SHP77 (cell line): Measurements from ENCODE around the gene MTMR12.
"Not testable (repeated sequence)": the region's sequence is repeated elsewhere in the genome, so short reads cannot be mapped to it uniquely, and the experiment has no call there.

Experiments used
- DNase-seq, 2 experiments: peaks; one replicate each; lab custom pipeline; 2025; lab: John Stamatoyannopoulos, UW

The MTMR12 gene

DNA sequence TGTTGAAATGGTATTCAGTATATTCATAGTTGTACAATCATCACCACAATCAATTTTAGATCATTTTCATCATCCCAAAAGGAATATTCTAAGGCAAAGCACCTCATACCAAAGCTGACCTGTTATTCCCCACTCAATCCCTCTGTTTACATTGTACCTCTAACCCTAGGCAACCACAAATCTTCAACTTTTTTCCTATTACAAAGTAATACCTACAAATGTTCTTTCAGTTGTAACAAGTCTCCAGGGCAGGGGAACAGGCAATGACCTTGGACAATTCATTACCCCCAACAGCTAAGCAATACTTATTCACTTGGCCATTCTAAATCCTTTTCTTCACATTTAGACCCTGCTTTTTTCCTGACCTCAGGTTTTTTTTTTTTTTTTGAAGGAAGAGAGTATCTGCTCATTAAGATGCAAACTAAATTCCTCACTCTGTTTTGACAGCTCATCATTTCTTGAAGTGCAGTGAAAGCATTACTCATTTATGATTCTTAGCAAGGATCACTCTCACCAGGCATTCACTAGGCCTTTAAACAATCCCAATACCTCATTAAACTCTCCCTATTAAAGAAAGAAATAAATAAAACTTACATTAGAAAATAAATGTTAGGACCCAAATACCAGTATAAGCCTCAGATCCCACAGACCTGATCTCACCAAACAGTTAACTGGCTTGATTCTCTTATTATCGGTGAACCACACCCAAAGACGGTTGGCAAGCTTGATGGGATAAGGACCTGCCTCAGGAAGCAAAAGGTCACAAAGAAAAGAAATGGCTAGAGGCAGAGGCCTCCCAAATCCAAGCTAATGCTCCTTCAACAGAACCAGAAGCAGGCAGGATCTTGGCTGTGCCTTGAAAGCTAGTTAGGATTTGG, 15.3 kb downstream of the MTMR12 start:
- no peak for DNase-seq

DNA sequence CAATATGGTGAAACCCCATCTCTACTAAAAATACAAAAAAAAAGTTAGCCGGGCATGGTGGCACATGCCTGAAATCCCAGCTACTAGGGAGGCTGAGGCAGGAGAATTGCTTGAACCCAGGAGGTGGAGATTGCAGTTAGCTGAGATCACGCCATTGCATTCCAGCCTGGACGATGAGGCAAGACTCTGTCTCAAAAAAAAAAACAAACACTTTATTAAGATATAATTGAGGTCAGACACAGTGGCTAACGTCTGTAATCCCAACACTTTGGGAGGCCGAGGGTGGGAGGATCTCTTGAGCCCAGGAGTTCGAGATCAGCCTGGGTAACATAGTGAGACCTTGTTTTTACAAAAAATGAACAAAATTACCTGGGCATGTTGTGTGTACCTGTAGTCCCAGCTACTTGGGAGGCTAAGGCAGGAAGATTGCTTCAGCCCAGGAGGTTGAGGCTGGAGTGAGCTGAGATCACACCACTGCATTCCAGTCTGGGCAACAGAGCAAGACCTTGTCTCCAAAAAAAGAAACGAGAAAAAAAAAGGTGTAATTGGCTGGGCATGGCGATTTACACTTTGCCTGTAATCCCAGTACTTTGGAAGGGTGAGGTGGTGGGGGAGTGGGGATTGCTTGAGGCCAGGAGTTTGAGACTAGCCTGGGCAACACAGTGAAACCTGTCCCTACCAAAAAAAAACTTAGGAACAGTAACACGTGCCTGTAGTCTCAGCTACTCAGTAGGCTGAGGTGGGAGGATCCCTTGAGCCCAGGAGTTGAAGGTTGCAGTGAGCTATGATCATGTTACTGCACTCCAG, 16.6 kb downstream of the MTMR12 start:
- not testable (repeated sequence) for DNase-seq

DNA sequence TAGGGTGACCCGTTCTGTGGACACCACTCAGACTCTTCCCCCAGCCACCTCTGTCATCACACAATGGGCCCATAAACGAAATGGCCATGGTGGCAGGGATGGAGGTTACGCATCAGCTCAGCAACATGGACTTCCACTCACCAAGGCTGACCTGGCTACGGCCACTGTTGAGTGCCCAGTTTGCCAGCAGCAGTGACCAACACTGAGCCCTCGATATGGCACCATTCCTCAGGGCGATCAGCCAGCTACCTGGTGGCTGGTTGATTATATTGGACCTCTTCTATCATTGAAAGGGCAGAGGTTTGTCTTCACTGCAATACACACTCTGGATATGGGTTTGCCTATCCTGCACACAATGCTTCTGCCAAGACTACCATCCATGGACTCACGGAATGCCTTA, 21.1 kb downstream of the MTMR12 start:
- DNase-seq = no peak

DNA sequence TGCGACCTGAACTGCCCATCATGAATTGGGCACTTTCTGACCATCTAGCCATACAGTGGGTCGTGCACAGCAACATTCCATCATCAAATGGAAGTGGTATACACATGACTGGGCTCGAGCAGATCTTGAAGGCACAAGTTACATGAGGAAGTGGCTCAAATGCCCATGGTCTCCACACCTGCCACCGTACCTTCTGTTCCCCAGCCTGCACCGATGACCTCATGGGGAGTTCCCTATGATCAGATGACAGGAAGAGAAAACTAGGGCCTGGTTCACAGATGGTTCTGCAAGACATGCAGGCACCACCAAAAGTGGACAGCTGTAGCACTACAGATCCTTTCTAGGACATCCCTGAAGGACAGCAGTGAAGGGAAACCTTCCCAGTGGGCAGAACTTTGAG, 21.8 kb downstream of the MTMR12 start:
- no peak for DNase-seq

DNA sequence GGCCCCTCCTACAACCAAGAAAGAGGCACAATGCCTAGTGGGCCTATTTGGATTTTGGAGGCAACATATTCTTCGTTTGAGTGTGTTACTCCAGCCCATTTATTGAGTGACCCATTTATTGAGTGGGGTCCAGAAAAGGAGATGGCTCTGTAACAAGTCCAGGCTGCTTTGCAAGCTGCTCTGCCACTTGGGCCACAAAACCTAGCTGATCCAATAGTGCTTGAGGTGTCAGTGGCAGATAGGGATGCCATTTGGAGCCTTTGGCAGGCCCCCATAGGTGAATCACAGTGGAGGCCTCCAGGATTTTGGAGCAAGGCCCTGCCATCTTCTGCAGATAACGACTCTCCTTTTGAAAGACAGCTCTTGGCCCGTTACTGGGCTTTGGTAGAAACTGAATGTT, 22.2 kb downstream of the MTMR12 start:
- not testable (repeated sequence) for DNase-seq

DNA sequence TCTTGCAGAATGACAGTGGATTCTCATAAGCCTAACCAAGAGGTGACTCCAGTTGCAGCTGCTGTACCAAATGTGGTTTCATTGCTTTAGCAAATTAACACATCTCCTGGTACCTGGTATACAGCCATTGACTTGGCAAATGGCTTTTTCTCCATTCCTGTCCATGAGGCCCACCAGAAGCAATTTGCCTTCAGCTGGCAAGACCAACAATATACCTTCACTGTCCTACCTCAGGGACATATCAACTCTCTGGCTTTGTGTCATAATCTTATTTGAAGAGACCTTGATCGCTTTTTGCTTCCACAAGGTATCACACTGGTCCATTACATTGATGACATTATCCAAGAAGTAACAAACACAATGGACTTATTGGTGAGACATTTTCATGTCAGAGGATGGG, 22.8 kb downstream of the MTMR12 start:
- not testable (repeated sequence) for DNase-seq

DNA sequence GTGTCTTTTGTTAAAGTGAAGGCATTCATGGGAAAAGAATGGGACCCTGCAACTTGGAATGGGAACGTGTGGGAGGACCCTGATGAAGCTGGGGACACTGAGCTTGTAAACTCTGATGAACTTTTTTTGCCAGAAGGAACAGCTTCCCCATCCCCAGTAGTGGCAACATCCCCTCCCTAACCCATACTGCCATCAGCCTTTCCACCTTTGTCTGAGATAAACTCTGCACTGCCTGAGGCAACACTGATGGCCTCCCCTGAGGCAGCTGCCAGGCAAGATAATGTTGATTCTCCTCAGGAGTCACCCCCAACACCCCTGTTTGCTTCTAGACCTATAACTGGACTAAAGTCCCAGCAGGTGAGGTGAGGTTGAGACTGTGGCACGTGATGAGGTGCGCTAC, 24.6 kb downstream of the MTMR12 start:
- not testable (repeated sequence) for DNase-seq

DNA sequence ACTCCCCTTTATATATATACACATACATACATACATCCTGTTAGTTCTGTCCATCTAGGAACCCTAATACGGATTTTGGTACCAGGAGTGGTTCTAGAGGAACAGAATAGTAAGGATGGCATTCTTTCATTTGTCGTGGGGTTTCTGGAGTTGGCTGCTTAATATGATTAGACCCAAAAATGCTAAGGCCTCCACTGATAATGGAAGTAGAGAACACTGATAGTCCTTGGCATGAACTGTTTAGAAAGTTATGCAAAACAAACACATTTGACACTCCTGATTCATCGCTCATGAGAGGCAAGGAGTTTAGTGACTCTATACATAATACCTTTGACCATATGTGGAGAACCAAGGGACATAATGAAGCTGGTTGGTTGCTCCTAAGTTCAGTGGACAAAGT, 25.2 kb downstream of the MTMR12 start:
- not testable (repeated sequence) for DNase-seq

DNA sequence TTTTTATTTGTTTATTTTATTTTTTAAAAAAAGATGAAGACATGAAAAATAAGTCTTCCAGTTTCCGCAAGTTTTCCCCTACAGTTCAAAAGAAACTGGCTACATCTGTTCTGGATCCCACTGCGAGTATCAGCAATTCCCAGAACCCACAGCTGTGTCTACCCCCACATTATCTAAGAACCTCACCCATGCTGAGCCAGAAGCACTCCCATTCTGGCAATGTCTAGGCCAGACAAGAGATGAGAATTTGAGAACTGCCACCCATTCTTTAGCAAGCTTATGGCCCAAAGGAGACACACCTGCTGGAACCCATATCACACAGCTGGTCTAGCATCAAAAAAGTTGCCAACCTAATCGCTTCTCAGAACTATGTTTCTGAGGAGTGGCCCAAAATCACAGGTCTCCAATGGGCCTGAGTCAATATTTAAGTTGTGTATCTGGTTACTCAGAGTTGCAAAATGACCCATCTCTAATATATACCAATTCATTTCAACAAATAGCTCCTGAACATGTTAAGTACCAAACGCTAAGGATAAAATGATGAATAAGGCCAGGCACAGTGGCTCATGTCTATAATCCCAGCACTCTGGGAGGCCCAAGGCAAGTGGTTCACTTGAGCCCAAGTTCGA, 27.1 kb downstream of the MTMR12 start:
- DNase-seq = no peak

DNA sequence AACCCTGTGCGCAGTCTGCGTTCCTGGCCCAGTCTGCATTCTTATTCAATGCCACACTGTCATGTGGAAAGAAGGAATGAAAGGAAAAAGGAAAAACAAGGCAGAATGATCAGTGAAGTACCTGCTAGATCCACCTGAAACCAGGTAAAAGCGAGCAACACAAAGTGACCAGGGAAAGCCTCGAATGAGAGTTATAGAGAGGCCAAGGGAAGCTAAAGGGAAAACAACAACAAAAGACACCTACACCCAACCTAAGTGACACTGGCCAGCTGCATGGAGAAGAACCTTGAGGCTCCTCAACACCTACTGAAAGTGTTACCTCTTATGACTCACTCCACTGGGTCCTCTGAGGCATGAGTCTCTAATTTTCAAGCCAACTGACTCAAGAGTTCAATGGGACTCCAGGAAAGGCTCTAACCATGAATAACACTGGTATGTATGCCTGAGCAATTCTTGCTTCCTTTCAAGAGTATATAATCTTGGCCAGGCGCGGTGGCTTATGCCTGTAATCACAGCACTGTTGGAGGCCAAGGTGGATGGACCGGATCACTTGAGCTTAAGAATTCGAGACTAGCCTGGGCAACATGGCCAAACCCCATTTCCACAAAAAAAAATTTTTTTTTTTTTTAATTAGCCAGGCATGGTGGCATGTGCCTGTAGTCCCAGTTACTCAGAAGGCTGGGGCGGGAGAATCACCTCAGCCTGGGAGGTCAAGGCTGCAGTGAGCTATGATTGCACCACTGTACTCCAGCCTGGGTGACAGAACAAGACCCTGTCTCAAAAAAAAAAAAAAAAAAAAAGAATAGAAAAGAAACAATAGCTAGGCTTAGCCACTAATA, 29.0 kb downstream of the MTMR12 start:
- DNase-seq = no peak

DNA sequence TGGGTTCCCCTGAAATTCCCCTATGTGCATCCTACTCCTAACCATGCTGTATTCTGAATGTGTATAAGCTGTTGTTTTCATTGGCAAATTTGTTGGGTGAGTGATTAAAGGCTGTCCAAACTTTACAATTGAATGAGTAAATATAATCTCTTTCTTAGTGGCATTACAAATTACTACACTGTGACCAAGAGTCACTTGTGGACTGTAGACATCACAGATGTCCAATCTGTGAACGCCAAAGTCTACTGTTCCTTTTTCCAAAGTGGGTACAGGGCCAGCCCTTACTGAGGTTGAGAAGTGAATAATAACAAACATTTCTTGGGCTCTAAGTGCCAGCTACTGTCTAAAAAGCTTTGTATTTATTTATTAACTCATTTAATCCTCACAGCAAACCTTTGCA, 29.7 kb downstream of the MTMR12 start:
- no peak for DNase-seq

DNA sequence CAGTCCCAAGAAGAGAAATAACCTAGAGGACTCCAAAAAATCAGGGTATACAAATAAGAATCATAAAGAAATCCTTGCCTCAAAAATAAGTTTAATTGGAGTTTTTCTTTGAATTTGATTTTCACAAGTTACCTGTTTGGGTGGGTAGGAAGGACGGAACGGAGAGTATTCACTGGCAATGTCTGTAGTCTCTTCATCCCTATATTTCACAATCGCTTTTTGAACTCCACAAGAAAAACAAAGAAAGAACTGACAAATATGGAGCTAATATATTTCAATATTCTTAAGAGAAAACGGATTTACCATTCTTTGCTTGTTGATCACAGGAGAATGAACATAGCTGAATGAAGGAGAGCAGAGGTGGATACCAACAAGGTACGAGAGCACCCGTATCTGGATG, 30.1 kb downstream of the MTMR12 start:
- DNase-seq = no peak

DNA sequence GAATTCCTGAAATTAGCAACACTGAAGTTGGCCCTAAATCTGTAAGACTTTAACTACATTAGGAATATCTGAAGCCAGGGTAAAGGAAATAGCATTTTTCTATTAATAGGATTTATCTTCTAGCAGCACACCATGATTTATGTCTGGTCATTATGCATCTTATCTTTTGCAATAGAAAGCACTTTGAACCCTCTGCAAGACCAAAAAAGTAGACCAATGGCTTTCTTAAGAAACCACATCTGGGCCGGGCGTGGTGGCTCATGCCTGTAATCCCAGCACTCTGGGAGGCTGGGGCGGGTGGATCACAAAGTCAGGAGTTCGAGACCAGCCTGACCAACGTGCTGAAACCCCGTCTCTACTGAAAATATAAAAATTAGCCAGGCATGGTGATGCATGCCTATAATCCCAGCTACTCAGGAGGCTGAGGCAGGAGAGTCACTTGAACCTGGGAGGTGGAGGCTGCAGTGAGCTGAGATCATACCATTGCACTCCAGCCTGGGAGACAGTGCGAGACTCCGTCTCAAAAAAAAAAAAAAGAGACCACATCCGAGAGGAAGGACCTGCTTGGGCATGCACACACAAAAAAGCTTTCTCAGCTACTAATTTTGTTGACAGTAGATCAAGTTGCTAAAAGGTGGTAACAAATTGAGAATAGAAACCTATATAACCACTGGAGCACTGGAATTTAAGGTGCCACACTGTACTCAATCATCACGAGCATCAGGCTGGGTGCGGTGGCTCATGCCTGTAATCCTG, 31.2 kb downstream of the MTMR12 start:
- not testable (repeated sequence) for DNase-seq

DNA sequence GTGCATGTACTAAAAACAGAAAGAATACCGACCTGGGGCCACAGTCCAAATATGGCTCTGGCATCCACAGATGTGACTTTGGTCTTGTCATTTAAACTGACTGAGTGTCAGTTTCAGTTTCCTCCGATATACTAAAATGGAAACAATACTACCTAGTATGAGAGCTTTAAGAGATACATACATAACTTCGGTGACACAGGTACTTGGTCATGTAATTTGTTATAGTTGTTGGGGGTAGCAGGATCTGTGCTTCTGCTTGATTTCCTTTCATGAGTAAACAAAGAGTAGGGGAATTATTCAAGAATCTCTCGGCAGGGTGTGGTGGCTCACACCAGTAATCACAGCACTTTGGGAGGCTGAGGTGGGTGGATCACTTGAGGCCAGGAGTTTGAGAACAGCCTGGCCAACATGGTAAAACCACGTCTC, 32.1 kb downstream of the MTMR12 start:
- no peak for DNase-seq

DNA sequence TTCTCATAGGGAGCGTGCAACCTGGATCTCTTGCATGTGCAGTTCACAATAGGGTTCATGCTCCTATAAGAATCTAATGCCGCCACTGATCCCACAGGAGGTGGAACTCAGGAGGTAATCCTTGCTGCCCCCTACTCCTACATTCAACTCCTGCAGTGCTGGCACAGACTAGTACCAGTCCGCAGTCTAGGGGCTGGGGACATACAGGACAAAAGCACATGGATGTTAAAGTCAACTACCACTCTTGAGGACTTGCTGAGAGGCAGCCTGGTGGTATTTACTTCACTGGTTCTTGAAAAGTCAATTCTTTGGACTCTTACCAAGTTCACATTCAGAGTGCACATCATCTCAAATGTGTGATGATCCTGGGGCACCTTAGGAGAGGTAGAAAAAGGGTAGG, 33.0 kb downstream of the MTMR12 start:
- DNase-seq = no peak

DNA sequence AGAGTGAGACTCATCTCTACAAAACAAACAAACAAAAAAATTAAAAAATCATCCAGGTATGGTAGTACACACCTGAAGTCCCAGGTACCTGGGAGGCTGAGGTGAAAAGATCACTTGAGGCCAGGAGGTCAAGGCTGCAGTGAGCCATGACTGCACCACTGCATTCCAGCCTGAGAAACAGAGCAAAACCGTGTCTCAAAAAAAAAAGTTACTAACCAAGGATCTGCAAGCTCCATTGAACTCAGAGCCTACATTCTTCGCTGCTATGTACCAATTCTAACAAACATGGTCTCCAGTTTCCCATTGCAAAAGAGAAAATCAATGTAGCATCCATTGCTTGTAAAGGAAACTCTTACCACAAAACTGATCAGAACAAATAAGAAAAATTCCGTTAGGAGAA, 33.5 kb downstream of the MTMR12 start:
- no peak for DNase-seq

DNA sequence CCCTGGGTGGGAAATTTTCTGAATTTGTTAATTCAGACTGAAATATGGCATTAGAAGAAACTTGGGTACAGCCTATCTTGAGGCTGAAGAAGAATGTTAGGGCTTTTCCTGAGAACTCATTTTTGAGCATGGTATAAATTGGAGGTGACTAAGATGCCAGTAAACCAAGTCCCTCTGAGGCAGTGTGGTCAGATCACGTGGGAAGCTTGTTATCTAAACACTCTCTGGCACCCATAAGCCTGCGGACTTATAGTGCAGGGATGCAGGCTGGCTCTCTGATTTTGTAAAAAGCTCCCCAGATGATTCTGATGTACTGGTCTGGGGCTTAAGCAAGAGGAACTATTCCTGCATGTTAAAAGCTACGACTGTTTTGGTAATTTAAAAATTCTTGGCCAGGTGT, 34.3 kb downstream of the MTMR12 start:
- DNase-seq = no peak

DNA sequence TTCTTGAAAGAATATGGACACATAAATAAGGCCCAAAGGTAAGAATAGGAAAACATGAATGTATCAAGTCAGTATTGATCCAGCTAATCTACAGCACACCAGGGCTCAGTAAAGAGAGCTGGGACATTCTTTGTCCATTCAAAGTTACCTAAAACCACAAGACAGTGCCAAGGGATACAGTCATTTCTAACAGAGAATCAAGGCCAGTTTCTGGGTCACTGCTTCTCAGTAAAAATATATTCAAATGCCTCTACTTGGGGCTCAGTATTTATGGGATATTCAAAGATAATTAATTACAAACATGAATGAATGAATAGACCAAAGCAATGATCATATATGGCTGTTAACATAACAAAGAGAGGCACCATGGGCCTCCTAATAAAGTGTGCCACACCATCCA, 34.9 kb downstream of the MTMR12 start:
- DNase-seq = no peak

DNA sequence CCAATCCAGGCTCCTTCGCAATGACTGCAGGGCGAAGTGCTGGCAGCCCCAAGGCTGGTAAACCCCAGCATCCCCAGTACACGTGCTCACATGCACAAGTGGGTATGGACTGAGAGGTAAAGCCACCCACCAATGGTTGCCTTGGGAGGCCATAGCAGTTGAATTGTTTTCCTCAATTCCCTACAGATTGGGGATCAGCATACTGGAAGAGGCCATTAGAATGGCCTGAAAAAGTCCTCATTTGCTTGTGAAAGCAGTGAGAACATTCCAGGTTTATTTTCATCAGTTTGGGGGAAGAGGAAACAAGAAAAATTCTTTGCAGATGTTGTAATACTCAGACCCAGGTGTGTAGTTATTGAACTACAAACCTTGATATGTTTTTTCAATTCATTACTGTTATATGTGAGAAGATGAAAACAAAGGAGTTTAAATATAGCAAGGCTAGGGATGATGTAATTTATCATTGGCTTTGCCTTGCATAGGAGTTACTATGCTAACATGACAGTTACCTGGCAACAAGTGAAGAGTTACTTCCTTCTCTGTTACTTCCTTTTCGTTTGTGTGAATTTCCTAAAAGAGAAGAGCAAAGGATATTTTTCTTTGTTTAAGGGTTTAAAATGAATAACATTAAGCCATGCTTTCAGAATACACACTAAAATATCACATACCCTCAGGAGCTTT, 36.4 kb downstream of the MTMR12 start:
- no peak for DNase-seq

DNA sequence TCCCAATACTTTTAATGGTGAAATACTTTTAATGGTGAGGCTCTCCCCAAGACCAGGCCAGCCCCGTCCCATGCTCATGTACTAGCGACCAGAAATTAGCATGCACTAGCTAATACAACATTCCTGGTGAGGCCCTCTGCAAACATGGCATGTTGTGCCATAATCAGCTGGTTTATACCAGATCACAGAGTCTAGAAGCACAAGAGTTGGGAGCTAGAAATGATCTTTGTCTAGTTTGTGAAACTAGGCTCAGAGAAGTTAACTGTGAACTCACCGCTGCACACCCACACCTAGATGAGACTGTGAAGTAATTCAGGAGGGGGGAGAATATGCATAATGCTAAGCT, 37.4 kb downstream of the MTMR12 start:
- DNase-seq = no peak
